ENCODE results near the gene P2RX1. TPM values are rescaled to one million over a fixed set of nuclear protein-coding genes. Genes with fewer than 3 reads are reported as not detected.

P2RX1 gene
- total and polyA plus RNA-seq, 2 experiments from 2014 or later: 0.31 to 2.2 TPM

GRCh38 chr17:3860939-3861700 lies 55.1 kb downstream of the P2RX1 start:
- no peaks in the 10 kb centered on the region for H3K9me3 Mint-ChIP-seq
- H3K4me1 Mint-ChIP-seq: no peaks in the 10 kb centered on the region; the same call in 2 of the 3 replicates
- H3K27me3 Mint-ChIP-seq (ENCODE audit: insufficient read depth, low read depth, poor library complexity): peaks cover 7% of the 10 kb centered on the region
- Histone ChIP-seq H3K79me2 (replicated peaks; ENCODE audit: insufficient read depth) (no peaks in the 10 kb centered on the region), H2AFZ (no peak overlapping the region), H3K4me1 (ENCODE audit: insufficient read depth) (no peaks in the 10 kb centered on the region), H3K9me2 (ENCODE audit: insufficient read depth) (no peaks in the 10 kb centered on the region), H4K20me1 (replicated peaks; ENCODE audit: insufficient read depth) (no peaks in the 10 kb centered on the region), H3K27me3 (ENCODE audit: insufficient read depth) (no peaks in the 10 kb centered on the region), H3K36me3 (ENCODE audit: insufficient read depth) (no peaks in the 10 kb centered on the region; the same call in 1 of the 2 replicates), H3K27ac (ENCODE audit: low read depth) (no peak overlapping the region), H3K4me3 (no peak overlapping the region), H3F3A (replicated peaks; ENCODE audit: low read depth) (no peaks in the 10 kb centered on the region), H3K4me2 (no peak overlapping the region)
- H3K36me3 Mint-ChIP-seq (ENCODE audit: low read depth): peaks cover 5% of the 10 kb centered on the region; the same call in 2 of the 3 replicates
- no peak for DNase-seq (ENCODE audit: low spot score)
- no peak overlapping the region for H3K4me3 Mint-ChIP-seq
- TF ChIP-seq POLR2AphosphoS5 (IDR thresholded peaks at IDR 0.05; ENCODE audit: low read depth): no peak
- TF ChIP-seq NANOG (IDR thresholded peaks at IDR 0.05; ENCODE audit: borderline replicate concordance): no peak
- TF ChIP-seq REST (IDR thresholded peaks at IDR 0.05; ENCODE audit: unreplicated experiment): no peak
- no peak for TF ChIP-seq STAT1 (IDR thresholded peaks at IDR 0.05; ENCODE audit: unreplicated experiment)
- no peak for TF ChIP-seq JUNB (IDR thresholded peaks at IDR 0.05; ENCODE audit: unreplicated experiment)
- no peak for TF ChIP-seq ETS1 (IDR thresholded peaks at IDR 0.05)
- TF ChIP-seq ZNF114 (CRISPR knock-in tag; IDR thresholded peaks at IDR 0.05): no peak
- no peak for TF ChIP-seq CTCF (conservative IDR thresholded peaks at IDR 0.05; ENCODE audit: low read depth in 2 of 2)
- TF ChIP-seq EZH2 (IDR thresholded peaks at IDR 0.05; ENCODE audit: low read depth, unreplicated experiment): no peak
- TF ChIP-seq ZNF462 (CRISPR knock-in tag; IDR thresholded peaks at IDR 0.05): no peak
- no peak for TF ChIP-seq EZH2phosphoT487 (IDR thresholded peaks at IDR 0.05; ENCODE audit: unreplicated experiment)
- ATAC-seq: no peak
- no peak overlapping the region; the same call in 1 of the 2 replicates for H3K27ac Mint-ChIP-seq
